ENCODE results near the gene CCDC30. TPM values are rescaled to one million over a fixed set of nuclear protein-coding genes. Genes with fewer than 3 reads are reported as not detected.
"Not testable (repeated sequence)": the region's sequence is repeated elsewhere in the genome, so short reads cannot be mapped to it uniquely, and the experiment has no call there.

The CCDC30 gene
- polyA plus RNA-seq, 2 donors, result 0.35 to 0.88 TPM

- Histone ChIP-seq H3K4me3 (ENCODE audit: low read depth in 1 of 2, low read length in 2 of 2) (no peak overlapping the region), H3K27me3 (ENCODE audit: control insufficient read depth in 1 of 2, insufficient read depth in 2 of 2, low read length in 2 of 2) (no peaks in the 10 kb centered on the region), H3K4me1 (ENCODE audit: control insufficient read depth in 2 of 2, insufficient read depth in 2 of 2, low read length in 1 of 2) (peaks cover 4 to 5% of the 10 kb centered on the region in 2 donors), H3K9me3 (ENCODE audit: control insufficient read depth in 2 of 2, insufficient read depth in 1 of 2, low read depth in 1 of 2, low read length in 1 of 2) (no peaks in the 10 kb centered on the region), H3K36me3 (ENCODE audit: control insufficient read depth in 2 of 2, insufficient read depth in 2 of 2, low read length in 1 of 2) (peaks cover 5% of the 10 kb centered on the region in 2 donors), H3K27ac (ENCODE audit: low read depth in 2 of 2, low read length in 1 of 2) (no peak overlapping the region)
- 82 to 83% methylated on average over 10 of the region's 10 CpGs for whole genome bisulfite sequencing, 2 donors
These were observed 216.4 kb downstream of the CCDC30 start for GRCh38 chr1:42679364-42679983.

GRCh38 chr1:42680055-42680454 is 217.0 kb downstream of the CCDC30 start:
- Histone ChIP-seq H3K36me3 (ENCODE audit: control insufficient read depth in 2 of 2, insufficient read depth in 2 of 2, low read length in 1 of 2) (peaks cover 5% of the 10 kb centered on the region in 2 donors), H3K27me3 (ENCODE audit: control insufficient read depth in 1 of 2, insufficient read depth in 2 of 2, low read length in 2 of 2) (no peaks in the 10 kb centered on the region), H3K4me3 (ENCODE audit: low read depth in 1 of 2, low read length in 2 of 2) (no peak overlapping the region), H3K4me1 (ENCODE audit: control insufficient read depth in 2 of 2, insufficient read depth in 2 of 2, low read length in 1 of 2) (peaks cover 3 to 5% of the 10 kb centered on the region in 2 donors), H3K27ac (ENCODE audit: low read depth in 2 of 2, low read length in 1 of 2) (no peak overlapping the region), H3K9me3 (ENCODE audit: control insufficient read depth in 2 of 2, insufficient read depth in 1 of 2, low read depth in 1 of 2, low read length in 1 of 2) (no peaks in the 10 kb centered on the region)
- WGBS, 2 donors, result 81 to 82% methylated on average over 2 of the region's 2 CpGs

- Histone ChIP-seq H3K4me1 (ENCODE audit: control insufficient read depth in 2 of 2, insufficient read depth in 2 of 2, low read length in 1 of 2) (peaks cover 3 to 5% of the 10 kb centered on the region in 2 donors), H3K4me3 (ENCODE audit: low read depth in 1 of 2, low read length in 2 of 2) (peak overlapping the region; percentile 66 to 79), H3K9me3 (ENCODE audit: control insufficient read depth in 2 of 2, insufficient read depth in 1 of 2, low read depth in 1 of 2, low read length in 1 of 2) (no peaks in the 10 kb centered on the region), H3K27ac (ENCODE audit: low read depth in 2 of 2, low read length in 1 of 2) (peak overlapping the region; percentile 7 to 88), H3K36me3 (ENCODE audit: control insufficient read depth in 2 of 2, insufficient read depth in 2 of 2, low read length in 1 of 2) (peaks cover 0 to 3% of the 10 kb centered on the region in 2 donors), H3K27me3 (ENCODE audit: control insufficient read depth in 1 of 2, insufficient read depth in 2 of 2, low read length in 2 of 2) (no peaks in the 10 kb centered on the region)
- 4 to 5% methylated on average over 18 of the region's 18 CpGs for whole genome bisulfite sequencing, 2 donors
These were observed 218.0 kb downstream of the CCDC30 start for GRCh38 chr1:42680921-42681683.

- Histone ChIP-seq H3K4me1 (ENCODE audit: control insufficient read depth in 2 of 2, insufficient read depth in 2 of 2, low read length in 1 of 2) (peaks cover 3 to 5% of the 10 kb centered on the region in 2 donors), H3K27me3 (ENCODE audit: control insufficient read depth in 1 of 2, insufficient read depth in 2 of 2, low read length in 2 of 2) (no peaks in the 10 kb centered on the region), H3K27ac (ENCODE audit: low read depth in 2 of 2, low read length in 1 of 2) (peak within 1 kb of the TSS; percentile 88 to 97), H3K36me3 (ENCODE audit: control insufficient read depth in 2 of 2, insufficient read depth in 2 of 2, low read length in 1 of 2) (peaks cover 0 to 3% of the 10 kb centered on the region in 2 donors), H3K4me3 (ENCODE audit: low read depth in 1 of 2, low read length in 2 of 2) (peak within 1 kb of the TSS; percentile 79 to 86), H3K9me3 (ENCODE audit: control insufficient read depth in 2 of 2, insufficient read depth in 1 of 2, low read depth in 1 of 2, low read length in 1 of 2) (no peaks in the 10 kb centered on the region)
- whole genome bisulfite sequencing, 2 donors, result 0 to 1% methylated on average over 53 to 54 of the region's 54 CpGs
These were observed 218.8 kb downstream of the CCDC30 start, which contains the start of gene YBX1 for GRCh38 chr1:42681741-42682483. Gene YBX1 (plus strand): TSS chr1:42682418. CDS start chr1:42682566, 148 bp downstream.

GRCh38 chr1:42682484-42682738 is 219.3 kb downstream of the CCDC30 start:
- WGBS, 2 donors, result 0 to 1% methylated on average over 12 to 33 of the region's 33 CpGs
- H3K27me3 ChIP-seq (ENCODE audit: control insufficient read depth in 1 of 2, insufficient read depth in 2 of 2, low read length in 2 of 2); H3K9me3 ChIP-seq (ENCODE audit: control insufficient read depth in 2 of 2, insufficient read depth in 1 of 2, low read depth in 1 of 2, low read length in 1 of 2); H3K4me1 ChIP-seq (ENCODE audit: control insufficient read depth in 2 of 2, insufficient read depth in 2 of 2, low read length in 1 of 2); H3K36me3 ChIP-seq (ENCODE audit: control insufficient read depth in 2 of 2, insufficient read depth in 2 of 2, low read length in 1 of 2): not testable (repeated sequence)
- Histone ChIP-seq H3K27ac (ENCODE audit: low read depth in 2 of 2, low read length in 1 of 2) (peak overlapping the region; percentile 88 to 96), H3K4me3 (ENCODE audit: low read depth in 1 of 2, low read length in 2 of 2) (peak overlapping the region; percentile 79 to 86)

- Histone ChIP-seq H3K4me3 (ENCODE audit: low read depth in 1 of 2, low read length in 2 of 2) (peak overlapping the region; percentile 79 to 86), H3K4me1 (ENCODE audit: control insufficient read depth in 2 of 2, insufficient read depth in 2 of 2, low read length in 1 of 2) (peaks cover 3 to 5% of the 10 kb centered on the region in 2 donors), H3K9me3 (ENCODE audit: control insufficient read depth in 2 of 2, insufficient read depth in 1 of 2, low read depth in 1 of 2, low read length in 1 of 2) (no peaks in the 10 kb centered on the region), H3K36me3 (ENCODE audit: control insufficient read depth in 2 of 2, insufficient read depth in 2 of 2, low read length in 1 of 2) (peaks cover 0 to 3% of the 10 kb centered on the region in 2 donors), H3K27ac (ENCODE audit: low read depth in 2 of 2, low read length in 1 of 2) (peak overlapping the region; percentile 88 to 96), H3K27me3 (ENCODE audit: control insufficient read depth in 1 of 2, insufficient read depth in 2 of 2, low read length in 2 of 2) (no peaks in the 10 kb centered on the region)
- 0 to 1% methylated on average over 46 to 103 of the region's 103 CpGs for WGBS, 2 donors
These were observed 219.8 kb downstream of the CCDC30 start for GRCh38 chr1:42682739-42683531.

GRCh38 chr1:42684139-42684538 is 221.1 kb downstream of the CCDC30 start:
- H3K4me3 ChIP-seq (ENCODE audit: low read depth in 1 of 2, low read length in 2 of 2), result peak overlapping the region in 1 of 2 donors; percentile 79
- no peak overlapping the region for H3K27ac ChIP-seq (ENCODE audit: low read depth in 2 of 2, low read length in 1 of 2)
- no peaks in the 10 kb centered on the region for H3K27me3 ChIP-seq (ENCODE audit: control insufficient read depth in 1 of 2, insufficient read depth in 2 of 2, low read length in 2 of 2)
- peaks cover 3 to 5% of the 10 kb centered on the region in 2 donors for H3K4me1 ChIP-seq (ENCODE audit: control insufficient read depth in 2 of 2, insufficient read depth in 2 of 2, low read length in 1 of 2)
- no peaks in the 10 kb centered on the region for H3K9me3 ChIP-seq (ENCODE audit: control insufficient read depth in 2 of 2, insufficient read depth in 1 of 2, low read depth in 1 of 2, low read length in 1 of 2)
- H3K36me3 ChIP-seq (ENCODE audit: control insufficient read depth in 2 of 2, insufficient read depth in 2 of 2, low read length in 1 of 2), result peaks cover 0 to 3% of the 10 kb centered on the region in 2 donors
- 22 to 23% methylated on average over 5 of the region's 5 CpGs for WGBS, 2 donors

GRCh38 chr1:42686418-42686817 is 223.3 kb downstream of the CCDC30 start:
- H3K4me3 ChIP-seq (ENCODE audit: low read depth in 1 of 2, low read length in 2 of 2), result no peak overlapping the region
- H3K36me3 ChIP-seq (ENCODE audit: control insufficient read depth in 2 of 2, insufficient read depth in 2 of 2, low read length in 1 of 2), result peaks cover 0 to 3% of the 10 kb centered on the region in 2 donors
- H3K27ac ChIP-seq (ENCODE audit: low read depth in 2 of 2, low read length in 1 of 2), result no peak overlapping the region
- H3K27me3 ChIP-seq (ENCODE audit: control insufficient read depth in 1 of 2, insufficient read depth in 2 of 2, low read length in 2 of 2), result no peaks in the 10 kb centered on the region
- peaks cover 3% of the 10 kb centered on the region in 2 donors for H3K4me1 ChIP-seq (ENCODE audit: control insufficient read depth in 2 of 2, insufficient read depth in 2 of 2, low read length in 1 of 2)
- no peaks in the 10 kb centered on the region for H3K9me3 ChIP-seq (ENCODE audit: control insufficient read depth in 2 of 2, insufficient read depth in 1 of 2, low read depth in 1 of 2, low read length in 1 of 2)
- 71 to 80% methylated on average over 4 of the region's 4 CpGs for WGBS, 2 donors

GRCh38 chr1:42689912-42690311 is 226.8 kb downstream of the CCDC30 start:
- H3K27me3 ChIP-seq (ENCODE audit: control insufficient read depth in 1 of 2, insufficient read depth in 2 of 2, low read length in 2 of 2), result no peaks in the 10 kb centered on the region
- H3K27ac ChIP-seq (ENCODE audit: low read depth in 2 of 2, low read length in 1 of 2), result no peak overlapping the region

More at GRCh38 chr1:42689912-42690311, 226.8 kb downstream of the CCDC30 start:
- Histone ChIP-seq H3K4me1 (ENCODE audit: control insufficient read depth in 2 of 2, insufficient read depth in 2 of 2, low read length in 1 of 2) (peaks cover 0 to 2% of the 10 kb centered on the region in 2 donors), H3K4me3 (ENCODE audit: low read depth in 1 of 2, low read length in 2 of 2) (no peak overlapping the region), H3K9me3 (ENCODE audit: control insufficient read depth in 2 of 2, insufficient read depth in 1 of 2, low read depth in 1 of 2, low read length in 1 of 2) (no peaks in the 10 kb centered on the region), H3K36me3 (ENCODE audit: control insufficient read depth in 2 of 2, insufficient read depth in 2 of 2, low read length in 1 of 2) (no peaks in the 10 kb centered on the region)
- 53 to 62% methylated on average over 3 of the region's 3 CpGs for WGBS, 2 donors
